ENCODE measurements around the gene CCNDBP1.

The CCNDBP1 gene

DNA sequence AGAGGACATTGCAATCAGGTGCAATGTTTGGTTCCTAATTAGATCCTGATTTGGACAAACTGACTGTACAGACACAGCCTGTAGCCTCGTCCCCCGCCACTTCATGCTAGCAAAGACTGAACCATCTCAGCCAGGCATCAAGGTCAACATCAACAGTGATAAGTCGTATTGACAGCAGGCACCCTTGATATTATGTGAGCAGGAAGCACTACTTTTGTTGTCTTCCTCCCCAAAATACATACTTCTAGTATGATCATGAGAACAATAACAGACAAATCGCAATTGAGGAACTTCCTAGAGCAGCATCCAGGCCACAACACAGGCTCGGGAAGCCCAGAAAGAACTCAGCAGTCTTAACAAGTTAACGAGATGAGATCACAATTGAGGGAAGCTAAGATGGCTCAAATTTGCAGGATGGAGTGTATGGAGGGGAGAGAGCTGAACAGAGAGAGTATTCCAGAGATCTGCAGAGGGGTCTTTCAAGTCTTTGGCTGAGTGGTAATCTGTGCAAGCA lies 61.1 kb downstream of the CCNDBP1 start:
- no peak for DNase-seq (ENCODE audit: low read depth)
- H3K4me3 ChIP-seq (ENCODE audit: control insufficient read depth, low read depth, low read length), result no peak overlapping the region
- TF ChIP-seq, protein P1, sequence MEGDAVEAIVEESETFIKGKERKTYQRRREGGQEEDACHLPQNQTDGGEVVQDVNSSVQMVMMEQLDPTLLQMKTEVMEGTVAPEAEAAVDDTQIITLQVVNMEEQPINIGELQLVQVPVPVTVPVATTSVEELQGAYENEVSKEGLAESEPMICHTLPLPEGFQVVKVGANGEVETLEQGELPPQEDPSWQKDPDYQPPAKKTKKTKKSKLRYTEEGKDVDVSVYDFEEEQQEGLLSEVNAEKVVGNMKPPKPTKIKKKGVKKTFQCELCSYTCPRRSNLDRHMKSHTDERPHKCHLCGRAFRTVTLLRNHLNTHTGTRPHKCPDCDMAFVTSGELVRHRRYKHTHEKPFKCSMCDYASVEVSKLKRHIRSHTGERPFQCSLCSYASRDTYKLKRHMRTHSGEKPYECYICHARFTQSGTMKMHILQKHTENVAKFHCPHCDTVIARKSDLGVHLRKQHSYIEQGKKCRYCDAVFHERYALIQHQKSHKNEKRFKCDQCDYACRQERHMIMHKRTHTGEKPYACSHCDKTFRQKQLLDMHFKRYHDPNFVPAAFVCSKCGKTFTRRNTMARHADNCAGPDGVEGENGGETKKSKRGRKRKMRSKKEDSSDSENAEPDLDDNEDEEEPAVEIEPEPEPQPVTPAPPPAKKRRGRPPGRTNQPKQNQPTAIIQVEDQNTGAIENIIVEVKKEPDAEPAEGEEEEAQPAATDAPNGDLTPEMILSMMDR (conservative IDR thresholded peaks at IDR 0.05; ENCODE audit: control insufficient read depth, insufficient read depth, low read depth, low read length), result no peak

All from fibroblast of mammary gland (primary cell).